ENCODE data around the gene POLR1E.
"Not testable (repeated sequence)": the region's sequence is repeated elsewhere in the genome, so short reads cannot be mapped to it uniquely, and the experiment has no call there.

The POLR1E gene

DNA sequence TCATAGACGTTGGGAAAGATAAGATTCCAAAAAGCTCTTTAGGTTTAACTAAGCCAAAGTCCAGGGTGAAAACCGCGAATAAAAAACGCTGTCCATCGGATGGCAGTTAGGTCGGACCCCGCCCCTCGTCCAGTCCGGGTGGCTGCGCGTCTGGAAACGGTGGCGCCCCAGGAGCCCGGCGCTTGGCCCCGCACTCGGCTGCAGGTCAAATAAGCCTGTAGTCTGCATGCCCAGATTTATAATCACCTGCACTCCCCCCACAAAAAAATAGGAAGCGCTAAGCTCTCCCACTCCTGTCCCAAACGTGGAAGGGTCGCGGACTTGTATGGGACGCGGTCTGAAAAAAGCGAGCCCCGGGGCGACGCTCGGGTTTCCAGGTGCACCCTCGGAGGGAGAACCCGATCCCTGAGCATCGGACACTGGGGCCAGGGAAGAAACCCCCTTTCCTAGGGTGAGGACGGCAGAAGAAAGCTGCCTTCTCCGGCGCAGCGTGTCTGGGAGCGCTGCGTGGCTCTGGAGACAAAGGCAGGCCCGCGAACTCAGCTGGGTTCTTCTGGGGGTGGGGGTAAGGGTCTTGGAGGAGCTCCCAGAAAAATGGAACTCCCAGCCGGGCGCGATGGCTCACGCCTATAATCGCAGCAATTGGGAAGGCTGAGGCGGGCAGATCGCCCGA lies 19.6 kb upstream of the POLR1E start:
- Histone ChIP-seq H3K4me3 (ENCODE audit: low read depth, low read length) (peak overlapping the region; percentile 97), H3K9ac (ENCODE audit: low read depth, low read length) (peak overlapping the region; percentile 98), H3K9me3 (ENCODE audit: control insufficient read depth, insufficient read depth, low read length) (no peaks in the 10 kb centered on the region), H3K36me3 (ENCODE audit: control insufficient read depth, insufficient read depth, low read length) (no peaks in the 10 kb centered on the region), H3K4me1 (ENCODE audit: control insufficient read depth, insufficient read depth, low read length) (peaks cover 3% of the 10 kb centered on the region), H3K27me3 (ENCODE audit: control insufficient read depth, insufficient read depth, low read length) (no peaks in the 10 kb centered on the region)

GRCh38 chr9:37467530-37467929 lies 18.2 kb upstream of the POLR1E start:
- H3K4me1 ChIP-seq (ENCODE audit: control insufficient read depth, insufficient read depth, low read length); H3K36me3 ChIP-seq (ENCODE audit: control insufficient read depth, insufficient read depth, low read length); H3K4me3 ChIP-seq (ENCODE audit: low read depth, low read length); H3K27me3 ChIP-seq (ENCODE audit: control insufficient read depth, insufficient read depth, low read length); H3K9ac ChIP-seq (ENCODE audit: low read depth, low read length); H3K9me3 ChIP-seq (ENCODE audit: control insufficient read depth, insufficient read depth, low read length): not testable (repeated sequence)

DNA sequence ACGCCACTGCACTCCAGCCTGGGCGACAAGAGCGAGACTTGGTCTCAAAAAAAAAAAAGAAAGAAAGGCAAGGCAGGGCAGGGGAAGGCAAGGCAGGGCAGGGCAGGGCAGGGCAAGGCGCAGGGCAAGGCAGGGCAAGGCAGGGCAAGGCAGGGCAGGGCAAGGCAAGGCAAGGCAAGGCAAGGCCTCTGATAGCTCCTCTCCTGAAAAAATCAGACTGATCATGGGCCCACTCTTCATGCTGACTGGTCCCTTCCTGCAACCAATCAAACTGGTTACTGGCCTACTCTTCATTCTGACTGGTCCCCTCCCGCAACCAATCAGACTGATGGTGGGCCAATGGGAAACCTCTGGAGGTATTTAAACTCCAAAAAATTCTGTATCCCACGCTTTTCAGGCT lies 17.1 kb upstream of the POLR1E start:
- H3K4me1 ChIP-seq (ENCODE audit: control insufficient read depth, insufficient read depth, low read length): peaks cover 8% of the 10 kb centered on the region
- H3K36me3 ChIP-seq (ENCODE audit: control insufficient read depth, insufficient read depth, low read length): no peaks in the 10 kb centered on the region
- H3K27me3 ChIP-seq (ENCODE audit: control insufficient read depth, insufficient read depth, low read length): no peaks in the 10 kb centered on the region
- H3K9me3 ChIP-seq (ENCODE audit: control insufficient read depth, insufficient read depth, low read length): no peaks in the 10 kb centered on the region
- H3K4me3 ChIP-seq (ENCODE audit: low read depth, low read length): no peak overlapping the region
- no peak overlapping the region for H3K9ac ChIP-seq (ENCODE audit: low read depth, low read length)

DNA sequence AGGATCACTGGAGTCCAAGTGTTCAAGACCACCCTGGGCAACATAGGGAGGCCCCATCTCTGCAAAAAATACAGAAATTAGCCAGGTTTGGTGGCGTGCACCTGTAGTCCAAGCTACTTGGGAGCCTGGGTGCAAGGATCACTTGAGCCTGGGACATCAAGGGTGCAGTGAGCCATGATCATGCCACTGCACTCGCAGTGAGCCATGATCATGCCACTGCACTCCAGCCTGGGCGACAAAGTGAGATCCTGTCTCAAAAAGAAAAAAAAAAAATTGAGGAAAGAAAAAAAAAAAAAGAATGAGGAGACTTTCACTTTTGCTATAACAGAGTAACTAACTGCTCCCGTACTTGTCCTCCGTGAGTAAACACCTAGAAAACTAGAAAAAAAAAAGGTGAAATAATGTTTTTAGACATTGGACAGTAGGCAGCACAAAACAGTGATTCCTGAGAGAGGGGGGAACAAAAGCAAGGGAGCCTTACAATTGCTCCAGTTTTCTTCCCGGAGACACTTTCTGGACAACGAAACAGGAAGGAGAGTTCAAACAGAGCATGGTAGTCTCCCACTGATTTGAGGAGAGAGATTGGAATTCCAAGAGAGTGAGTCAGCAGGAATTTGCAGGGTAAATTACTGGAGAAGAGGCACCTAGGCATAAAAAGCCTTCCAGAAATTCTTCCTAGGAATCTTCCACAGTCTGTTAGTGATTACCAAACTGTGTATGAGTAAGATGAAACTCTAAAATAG lies 13.6 kb upstream of the POLR1E start:
- Histone ChIP-seq H3K4me3 (ENCODE audit: low read depth, low read length) (peak overlapping the region; percentile 13), H3K9me3 (ENCODE audit: control insufficient read depth, insufficient read depth, low read length) (no peaks in the 10 kb centered on the region), H3K27me3 (ENCODE audit: control insufficient read depth, insufficient read depth, low read length) (no peaks in the 10 kb centered on the region), H3K9ac (ENCODE audit: low read depth, low read length) (no peak overlapping the region), H3K4me1 (ENCODE audit: control insufficient read depth, insufficient read depth, low read length) (peaks cover 8% of the 10 kb centered on the region), H3K36me3 (ENCODE audit: control insufficient read depth, insufficient read depth, low read length) (no peaks in the 10 kb centered on the region)

GRCh38 chr9:37473982-37474381 lies 11.8 kb upstream of the POLR1E start:
- not testable (repeated sequence) for H3K36me3 ChIP-seq (ENCODE audit: control insufficient read depth, insufficient read depth, low read length); H3K9me3 ChIP-seq (ENCODE audit: control insufficient read depth, insufficient read depth, low read length); H3K4me3 ChIP-seq (ENCODE audit: low read depth, low read length); H3K4me1 ChIP-seq (ENCODE audit: control insufficient read depth, insufficient read depth, low read length); H3K27me3 ChIP-seq (ENCODE audit: control insufficient read depth, insufficient read depth, low read length); H3K9ac ChIP-seq (ENCODE audit: low read depth, low read length)

DNA sequence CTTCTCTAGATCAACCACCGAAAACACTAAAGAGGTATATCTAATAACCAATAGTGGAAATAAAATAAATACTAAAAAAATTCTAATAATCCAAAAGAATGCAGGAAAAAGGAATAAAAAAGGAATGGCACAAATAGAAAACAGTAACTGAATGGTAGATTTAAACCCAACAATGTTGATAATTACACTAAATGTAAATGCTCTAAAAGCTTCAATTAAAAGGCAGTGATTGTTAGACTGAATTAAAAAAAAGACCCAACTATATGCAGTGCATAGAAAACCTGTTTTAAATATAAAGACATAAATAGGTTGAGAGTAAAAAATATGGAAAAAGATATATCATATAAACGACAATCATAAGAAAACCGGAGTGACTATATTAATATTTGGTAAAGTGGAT lies 11.3 kb upstream of the POLR1E start:
- Histone ChIP-seq H3K4me1 (ENCODE audit: control insufficient read depth, insufficient read depth, low read length) (peaks cover 8% of the 10 kb centered on the region), H3K27me3 (ENCODE audit: control insufficient read depth, insufficient read depth, low read length) (no peaks in the 10 kb centered on the region), H3K9ac (ENCODE audit: low read depth, low read length) (no peak overlapping the region), H3K4me3 (ENCODE audit: low read depth, low read length) (no peak overlapping the region), H3K9me3 (ENCODE audit: control insufficient read depth, insufficient read depth, low read length) (no peaks in the 10 kb centered on the region), H3K36me3 (ENCODE audit: control insufficient read depth, insufficient read depth, low read length) (no peaks in the 10 kb centered on the region)

GRCh38 chr9:37476930-37477329 lies 8.8 kb upstream of the POLR1E start:
- Histone ChIP-seq H3K9ac (ENCODE audit: low read depth, low read length) (no peak overlapping the region), H3K9me3 (ENCODE audit: control insufficient read depth, insufficient read depth, low read length) (no peaks in the 10 kb centered on the region), H3K4me3 (ENCODE audit: low read depth, low read length) (no peak overlapping the region), H3K4me1 (ENCODE audit: control insufficient read depth, insufficient read depth, low read length) (peaks cover 2% of the 10 kb centered on the region), H3K36me3 (ENCODE audit: control insufficient read depth, insufficient read depth, low read length) (no peaks in the 10 kb centered on the region), H3K27me3 (ENCODE audit: control insufficient read depth, insufficient read depth, low read length) (no peaks in the 10 kb centered on the region)

DNA sequence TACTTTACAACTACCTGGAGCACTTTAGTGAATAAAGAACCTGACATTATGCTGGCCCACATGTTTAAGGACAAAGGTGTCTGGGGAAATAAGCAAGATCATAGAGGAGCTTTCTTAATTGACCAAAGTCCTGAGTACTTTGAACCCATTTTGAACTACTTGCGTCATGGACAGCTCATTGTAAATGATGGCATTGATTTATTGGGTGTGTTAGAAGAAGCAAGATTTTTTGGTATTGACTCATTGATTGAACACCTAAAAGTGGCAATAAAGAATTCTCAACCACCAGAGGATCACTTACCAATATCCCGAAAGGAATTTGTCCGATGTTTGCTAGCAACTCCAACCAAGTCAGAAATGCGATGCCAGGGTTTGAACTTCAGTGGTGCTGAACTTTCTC lies 8.3 kb upstream of the POLR1E start:
- not testable (repeated sequence) for H3K9ac ChIP-seq (ENCODE audit: low read depth, low read length); H3K9me3 ChIP-seq (ENCODE audit: control insufficient read depth, insufficient read depth, low read length); H3K36me3 ChIP-seq (ENCODE audit: control insufficient read depth, insufficient read depth, low read length); H3K27me3 ChIP-seq (ENCODE audit: control insufficient read depth, insufficient read depth, low read length); H3K4me1 ChIP-seq (ENCODE audit: control insufficient read depth, insufficient read depth, low read length); H3K4me3 ChIP-seq (ENCODE audit: low read depth, low read length)

- not testable (repeated sequence) for H3K36me3 ChIP-seq (ENCODE audit: control insufficient read depth, insufficient read depth, low read length); H3K27me3 ChIP-seq (ENCODE audit: control insufficient read depth, insufficient read depth, low read length); H3K4me1 ChIP-seq (ENCODE audit: control insufficient read depth, insufficient read depth, low read length); H3K4me3 ChIP-seq (ENCODE audit: low read depth, low read length); H3K9me3 ChIP-seq (ENCODE audit: control insufficient read depth, insufficient read depth, low read length); H3K9ac ChIP-seq (ENCODE audit: low read depth, low read length)
Observed at GRCh38 chr9:37477987-37478619, 7.6 kb upstream of the POLR1E start.

DNA sequence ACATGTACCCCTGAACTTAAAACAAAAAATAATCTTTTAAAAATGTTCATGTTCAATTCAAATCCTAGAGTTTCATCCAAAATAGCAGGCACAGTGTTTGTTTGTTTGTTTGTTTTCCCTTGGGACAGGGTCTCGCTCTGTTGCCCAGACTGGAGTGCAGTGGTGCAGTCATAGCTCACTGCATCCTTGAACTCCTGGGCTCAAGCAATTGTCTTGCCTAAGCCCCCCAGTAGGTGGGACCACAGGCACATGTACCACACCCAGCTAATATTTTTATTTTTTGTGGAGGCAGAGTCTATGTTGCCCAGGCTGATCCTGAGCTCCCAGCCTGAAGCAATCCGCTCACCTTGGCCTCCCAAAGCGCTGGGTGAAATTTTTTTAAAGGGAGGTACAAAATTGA lies 5.0 kb upstream of the POLR1E start:
- H3K36me3 ChIP-seq (ENCODE audit: control insufficient read depth, insufficient read depth, low read length): no peaks in the 10 kb centered on the region
- H3K27me3 ChIP-seq (ENCODE audit: control insufficient read depth, insufficient read depth, low read length): no peaks in the 10 kb centered on the region
- H3K4me1 ChIP-seq (ENCODE audit: control insufficient read depth, insufficient read depth, low read length): peaks cover 4% of the 10 kb centered on the region
- H3K9me3 ChIP-seq (ENCODE audit: control insufficient read depth, insufficient read depth, low read length): no peaks in the 10 kb centered on the region
- H3K9ac ChIP-seq (ENCODE audit: low read depth, low read length): no peak overlapping the region
- no peak overlapping the region for H3K4me3 ChIP-seq (ENCODE audit: low read depth, low read length)

GRCh38 chr9:37486256-37486615 lies 488 bp downstream of the POLR1E start:
- H3K9ac ChIP-seq (ENCODE audit: low read depth, low read length): peak overlapping the region; percentile 84
- peak overlapping the region; percentile 99 for H3K4me3 ChIP-seq (ENCODE audit: low read depth, low read length)
- peaks cover 15% of the 10 kb centered on the region for H3K36me3 ChIP-seq (ENCODE audit: control insufficient read depth, insufficient read depth, low read length)
- H3K9me3 ChIP-seq (ENCODE audit: control insufficient read depth, insufficient read depth, low read length): no peaks in the 10 kb centered on the region
- H3K27me3 ChIP-seq (ENCODE audit: control insufficient read depth, insufficient read depth, low read length): no peaks in the 10 kb centered on the region
- H3K4me1 ChIP-seq (ENCODE audit: control insufficient read depth, insufficient read depth, low read length): peaks cover 6% of the 10 kb centered on the region

Data from iPS-15b (cell line).